Endometrium (tissue), 2 donors: ENCODE measurements around the gene GID8.

ENCODE experiments used
- FAIRE-seq: peaks from 2 replicates; lab custom pipeline; 2012; peaks lifted over from hg19 to GRCh38; lab: Jason Lieb, UNC
- donor health status: control.
- donor health status: control.

Gene GID8

DNA sequence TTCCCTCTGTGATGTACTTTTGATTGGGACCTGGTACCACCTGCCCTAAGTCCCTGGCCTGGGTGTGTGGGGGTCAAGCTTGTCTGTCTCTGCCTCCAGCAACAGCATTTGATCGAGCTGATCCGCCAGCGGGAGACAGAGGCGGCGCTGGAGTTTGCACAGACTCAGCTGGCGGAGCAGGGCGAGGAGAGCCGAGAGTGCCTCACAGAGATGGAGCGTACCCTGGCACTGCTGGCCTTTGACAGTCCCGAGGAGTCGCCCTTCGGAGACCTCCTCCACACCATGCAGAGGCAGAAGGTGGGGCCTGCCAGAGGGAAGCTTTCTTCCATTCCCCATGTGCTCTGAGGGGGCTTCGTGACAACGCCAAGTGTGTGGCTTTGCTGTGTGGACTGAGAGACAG is 5.4 kb downstream of the GID8 start:
- no peak for FAIRE-seq

DNA sequence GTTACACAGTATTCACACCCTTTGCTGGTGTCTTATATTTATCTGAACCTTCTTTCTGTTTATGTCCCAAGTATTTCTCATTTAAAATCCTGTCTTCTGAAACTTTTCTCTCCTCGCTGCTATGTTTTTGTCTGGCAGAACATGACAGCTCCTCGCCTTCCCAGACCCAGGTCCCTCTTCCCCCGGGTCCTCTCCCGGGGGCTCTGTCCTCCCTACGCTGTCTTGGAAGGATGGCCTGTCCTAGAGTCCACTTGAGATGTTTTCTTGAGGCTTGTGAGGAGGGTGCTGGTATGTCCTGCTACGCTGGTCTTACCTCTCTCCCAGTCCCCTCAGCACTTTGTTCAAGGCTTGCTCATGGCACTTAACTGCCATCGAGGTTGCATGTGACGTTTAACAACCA is 6.2 kb downstream of the GID8 start:
- no peak for FAIRE-seq

DNA sequence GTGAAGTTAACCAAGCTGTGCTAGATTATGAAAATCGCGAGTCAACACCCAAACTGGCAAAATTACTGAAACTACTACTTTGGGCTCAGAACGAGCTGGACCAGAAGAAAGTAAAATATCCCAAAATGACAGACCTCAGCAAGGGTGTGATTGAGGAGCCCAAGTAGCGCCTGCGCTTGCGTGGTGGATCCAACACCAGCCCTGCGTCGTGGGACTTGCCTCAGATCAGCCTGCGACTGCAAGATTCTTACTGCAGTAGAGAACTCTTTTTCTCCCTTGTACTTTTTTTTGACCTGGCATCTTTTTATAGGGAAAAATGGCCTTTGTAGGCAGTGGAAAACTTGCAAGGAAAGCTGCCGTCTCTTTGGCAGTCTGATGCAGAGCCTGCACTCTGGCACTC is 6.8 kb downstream of the GID8 start:
- no peak for FAIRE-seq

DNA sequence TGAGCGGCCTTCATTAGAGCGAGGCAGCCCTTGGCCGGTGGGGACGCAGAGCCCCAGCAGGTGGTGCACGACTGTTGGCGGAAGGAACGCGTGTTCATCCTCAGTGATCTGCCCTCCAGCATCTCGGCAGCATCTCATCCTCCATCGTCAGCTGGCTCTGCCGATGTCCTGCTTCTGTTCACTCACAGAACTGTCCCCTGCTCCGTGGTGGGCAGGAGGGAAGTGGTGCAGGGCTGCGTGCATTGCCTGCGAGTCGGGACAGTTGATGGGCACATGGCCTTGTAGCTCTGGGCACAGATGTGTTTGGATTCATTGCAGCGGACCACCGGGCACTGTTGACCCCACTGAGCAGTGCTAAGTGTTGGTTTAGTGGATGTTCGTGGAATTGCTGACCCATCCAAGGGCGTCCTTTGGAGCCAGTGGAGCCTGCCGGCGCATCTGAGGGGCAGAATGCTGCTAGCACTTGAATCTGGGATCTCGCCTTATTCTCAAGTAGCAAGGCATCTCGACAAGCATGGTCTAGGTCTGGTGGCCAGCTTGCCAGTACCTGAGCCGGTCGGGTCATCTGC is 7.9 kb downstream of the GID8 start:
- FAIRE-seq: no peak

DNA sequence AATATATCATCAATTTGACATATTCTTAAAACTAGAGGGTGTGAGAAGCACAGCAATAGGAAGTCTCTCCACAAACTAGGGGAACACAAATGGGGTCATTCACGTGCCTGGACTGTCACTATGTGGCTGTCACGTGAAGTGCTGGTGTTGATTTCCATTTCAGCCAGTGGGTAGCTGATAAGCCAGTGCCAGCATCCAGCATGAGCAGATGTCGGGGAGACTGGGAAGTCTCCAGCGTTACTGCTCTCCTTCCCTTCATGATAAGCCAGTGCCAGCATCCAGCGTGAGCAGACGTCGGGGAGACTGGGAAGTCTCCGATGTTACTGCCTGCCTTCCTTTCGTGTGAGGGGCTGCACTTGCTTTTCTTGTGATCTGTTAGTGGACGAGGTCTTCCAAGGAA is 9.0 kb downstream of the GID8 start:
- FAIRE-seq: no peak

DNA sequence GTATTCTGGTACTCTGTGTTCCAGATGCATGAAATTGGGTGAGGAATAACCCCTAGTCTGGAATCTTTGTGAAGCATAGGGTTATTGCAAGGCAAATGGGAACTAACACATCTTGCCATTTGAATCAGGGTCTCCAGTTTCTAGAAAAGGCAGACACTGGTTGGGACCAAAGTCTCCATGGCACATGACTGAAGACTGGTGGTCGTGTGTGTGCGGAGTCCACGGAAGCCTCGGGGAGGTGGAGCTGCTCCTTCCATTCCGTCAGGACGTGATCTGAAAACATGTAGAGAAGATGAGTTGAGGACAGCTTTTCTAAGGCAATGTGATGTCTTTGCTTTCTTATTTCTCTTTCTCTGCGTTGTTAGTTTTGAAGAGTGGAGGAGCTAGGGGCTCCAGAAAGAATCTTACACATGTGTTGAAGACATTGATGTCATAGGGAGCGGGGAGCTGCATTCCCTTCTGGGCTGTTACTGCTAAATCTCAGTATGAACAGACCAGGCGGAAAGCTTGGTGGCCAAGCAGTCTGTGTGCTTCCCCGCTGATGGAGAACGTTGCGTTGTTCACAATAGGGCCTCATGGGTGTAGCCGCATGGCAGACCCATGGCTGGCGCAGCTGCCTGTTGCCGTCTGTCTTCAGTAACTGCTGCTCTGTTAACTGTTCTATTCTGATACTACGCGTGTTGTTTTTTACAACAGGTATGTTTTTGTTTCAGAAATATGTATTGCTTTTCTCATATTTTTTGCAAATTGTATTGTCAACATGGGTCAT is 9.8 kb downstream of the GID8 start:
- FAIRE-seq: no peak

DNA sequence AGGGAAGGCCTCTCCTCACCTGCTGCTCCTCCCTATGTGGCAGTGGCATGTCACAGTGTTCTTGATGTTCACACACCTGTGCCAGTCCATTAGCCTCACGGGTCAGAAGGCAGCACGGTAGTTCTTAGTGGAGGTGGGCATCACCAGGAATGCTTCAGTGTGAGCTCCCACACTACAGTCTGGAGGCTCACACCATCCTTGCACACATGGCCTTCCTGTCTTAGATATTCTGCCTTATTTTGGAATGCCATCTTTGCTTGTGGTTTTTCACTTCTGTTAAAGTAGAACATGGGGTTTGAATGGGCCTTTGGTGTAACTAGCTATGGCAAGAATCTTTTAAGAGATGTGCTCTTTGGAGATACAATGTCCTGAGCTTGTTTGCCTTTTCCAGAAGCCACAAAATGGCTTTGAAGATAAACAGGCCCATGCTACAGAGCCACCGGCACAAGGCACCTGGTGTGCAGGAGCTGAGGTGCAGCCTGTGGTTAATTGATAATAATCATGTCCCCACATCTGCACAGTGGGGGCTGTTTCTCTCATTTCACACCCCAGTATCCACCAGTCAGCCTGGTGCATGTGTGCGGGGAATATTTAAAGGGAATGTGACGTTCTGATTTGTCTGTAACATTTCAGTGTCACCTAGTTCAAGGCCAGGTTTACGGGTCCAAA is 11.3 kb downstream of the GID8 start:
- FAIRE-seq: no peak

DNA sequence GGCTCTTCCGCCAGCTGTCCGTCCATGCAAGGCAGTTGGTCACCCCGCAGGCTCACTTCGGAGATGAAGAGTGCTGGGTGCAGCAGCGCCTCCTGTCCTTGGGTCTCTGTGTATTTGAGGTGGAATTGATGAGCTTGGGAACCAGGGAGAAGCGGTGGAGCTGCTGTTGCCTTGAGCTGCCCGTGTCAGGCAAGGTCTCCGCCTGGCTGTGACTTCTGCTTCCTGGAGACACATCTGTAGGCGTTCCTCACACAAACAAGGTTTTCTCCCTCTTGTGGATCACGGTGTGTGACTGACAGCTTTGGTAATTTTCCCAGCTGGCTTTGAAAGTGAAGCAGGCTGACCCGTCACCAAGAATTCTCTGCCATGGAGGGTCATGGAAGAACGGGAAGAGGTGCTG is 12.0 kb downstream of the GID8 start:
- no peak for FAIRE-seq

DNA sequence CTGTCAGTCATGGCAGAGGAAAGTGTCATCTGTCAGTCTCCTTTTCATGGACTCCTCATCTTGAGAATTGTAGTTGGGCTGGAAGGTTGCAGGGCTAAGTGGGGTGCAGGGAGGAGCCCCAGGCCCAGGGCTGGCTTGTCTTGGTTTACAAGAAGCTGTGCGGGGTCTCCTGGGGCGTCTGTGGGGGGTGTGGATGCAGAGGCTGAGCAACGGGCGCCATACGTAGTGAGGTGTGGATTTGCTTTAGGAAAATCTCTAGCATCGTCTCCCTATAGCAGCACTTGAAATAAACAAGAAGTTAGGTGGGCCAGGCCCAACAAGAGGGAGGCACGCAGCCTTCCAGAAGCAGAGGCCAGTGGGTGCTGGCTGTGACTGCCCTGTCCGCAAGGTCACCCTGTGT is 12.8 kb downstream of the GID8 start:
- FAIRE-seq: no peak

DNA sequence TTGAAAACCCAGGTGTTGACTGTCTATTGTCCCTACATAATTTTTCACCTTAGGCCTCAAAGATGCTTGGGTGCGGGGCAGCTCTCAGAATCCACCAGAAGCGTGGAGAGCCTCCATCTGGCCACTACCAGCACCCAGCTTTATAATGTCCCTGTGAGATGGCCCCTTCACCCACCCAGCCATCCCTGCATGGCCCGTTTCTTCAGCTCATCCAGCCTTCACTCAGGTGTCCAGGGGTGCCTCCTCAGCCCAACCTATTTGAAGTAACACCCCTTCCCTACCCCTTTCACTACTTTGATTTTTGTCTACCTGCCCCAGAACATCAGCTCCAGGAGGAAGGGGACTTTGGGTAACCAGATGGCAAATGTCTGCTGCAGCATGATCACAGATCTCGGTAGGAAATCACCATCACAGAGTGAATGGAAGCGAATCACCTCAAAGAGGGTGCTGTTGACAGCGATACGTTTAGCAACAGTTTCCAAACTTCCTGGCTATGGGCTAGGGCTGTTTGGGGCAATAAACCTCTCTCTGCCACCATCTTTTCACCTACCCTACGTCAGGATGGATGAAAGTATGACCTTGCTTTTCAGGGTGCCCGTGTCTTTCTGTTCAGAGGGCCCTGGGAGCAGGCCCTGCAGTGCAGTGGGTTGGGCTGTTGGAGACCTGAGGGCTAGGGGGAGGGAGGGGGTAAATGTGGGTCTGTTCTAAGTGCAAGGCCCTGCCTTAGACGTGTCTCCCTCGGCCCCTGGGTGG is 13.4 kb downstream of the GID8 start:
- FAIRE-seq: no peak

DNA sequence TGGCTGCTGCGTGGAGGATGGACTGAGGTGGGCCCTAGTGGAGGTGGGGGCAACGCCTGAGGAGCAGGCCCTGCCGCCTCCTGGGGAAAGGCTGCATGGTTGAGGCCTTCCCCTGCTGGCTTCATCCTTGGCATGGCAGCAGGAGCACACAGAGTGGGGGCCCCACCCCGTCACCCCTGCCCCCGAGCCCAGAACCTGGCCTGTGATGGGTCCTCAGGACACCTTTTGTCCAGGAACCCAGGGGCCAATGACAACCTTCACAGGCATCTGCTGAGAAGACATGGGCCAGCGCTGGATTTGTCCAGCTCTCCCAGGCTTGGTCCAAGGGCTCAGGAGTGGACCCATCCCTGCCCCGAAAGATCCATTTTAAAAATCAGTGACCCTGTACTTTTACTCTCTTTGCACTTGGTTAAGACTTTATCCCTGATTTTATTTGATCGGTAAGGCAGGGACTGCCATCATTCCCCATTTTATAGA is 14.0 kb downstream of the GID8 start:
- no peak for FAIRE-seq

DNA sequence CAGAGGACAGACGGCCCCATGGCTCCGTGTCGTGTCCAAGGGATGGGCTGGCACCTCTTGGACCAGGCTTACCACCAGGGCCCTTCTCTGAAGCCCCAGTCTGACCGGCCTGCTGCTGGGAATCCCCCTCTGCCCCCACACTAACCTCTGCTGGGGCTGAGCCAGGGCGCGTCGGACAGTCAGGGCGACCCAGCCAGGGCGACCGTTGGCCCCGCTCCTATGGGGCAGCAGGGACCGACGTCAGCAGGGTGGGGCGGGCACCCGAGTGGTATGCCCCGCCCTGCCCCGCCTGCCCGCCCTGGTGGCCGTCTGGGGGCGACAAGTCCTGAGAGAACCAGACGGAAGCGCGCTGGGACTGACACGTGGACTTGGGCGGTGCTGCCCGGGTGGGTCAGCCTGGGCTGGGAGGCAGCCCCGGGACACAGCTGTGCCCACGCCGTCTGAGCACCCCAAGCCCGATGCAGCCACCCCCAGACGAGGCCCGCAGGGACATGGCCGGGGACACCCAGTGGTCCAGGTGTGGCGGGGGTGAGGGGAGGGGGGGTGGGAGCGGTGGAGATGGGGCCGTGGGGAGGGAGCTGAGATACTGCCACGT is 14.5 kb downstream of the GID8 start, which contains the start of gene SLC17A9:
Gene SLC17A9, plus strand, starts transcription at position 337 of the 595 bp plus-strand sequence. Its CDS starts 122 bp downstream, at position 459.
- FAIRE-seq: no peak

DNA sequence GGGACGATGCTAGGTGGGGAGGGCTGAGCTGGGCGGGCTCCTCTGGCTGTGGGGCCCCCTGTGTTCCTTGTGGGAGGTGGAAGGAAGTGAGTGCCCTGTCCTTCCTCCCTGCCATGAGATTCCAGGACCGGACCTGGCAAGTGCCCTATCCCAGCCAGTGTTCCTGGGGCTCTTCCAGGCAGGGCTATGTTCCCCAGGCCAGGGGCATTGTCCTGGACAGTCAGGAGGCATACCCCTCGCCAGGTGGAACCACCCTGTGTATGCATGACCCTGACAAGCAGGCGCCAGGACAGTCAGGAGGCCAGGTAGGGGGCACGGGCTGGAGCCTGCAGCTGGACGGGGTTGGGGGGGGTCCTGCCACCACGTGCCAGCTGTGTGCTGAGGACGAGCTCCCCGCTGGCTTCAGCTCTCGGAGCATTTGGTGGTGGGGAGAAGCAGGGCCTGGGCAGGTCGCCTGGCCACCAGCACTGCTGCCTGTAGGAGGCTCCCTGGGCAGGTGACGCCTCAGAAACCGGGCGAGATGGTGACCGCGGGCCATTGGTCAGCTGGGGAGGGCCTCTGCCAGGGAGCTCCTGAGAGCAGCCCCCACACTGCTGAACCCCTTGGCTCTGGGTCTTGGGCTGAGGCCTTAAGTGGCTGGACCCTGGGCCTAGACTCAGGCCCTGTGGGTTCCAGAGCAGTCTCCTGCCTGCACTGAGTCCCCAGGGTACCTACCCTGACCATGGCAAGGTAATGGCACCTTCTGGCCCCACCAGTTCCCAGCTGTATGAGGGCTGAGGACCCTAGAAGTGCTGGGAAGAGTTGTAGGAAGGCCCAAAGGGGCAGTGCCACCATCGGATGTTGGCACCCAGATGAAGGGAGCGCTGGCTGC is 15.3 kb downstream of the GID8 start:
- no peak for FAIRE-seq

DNA sequence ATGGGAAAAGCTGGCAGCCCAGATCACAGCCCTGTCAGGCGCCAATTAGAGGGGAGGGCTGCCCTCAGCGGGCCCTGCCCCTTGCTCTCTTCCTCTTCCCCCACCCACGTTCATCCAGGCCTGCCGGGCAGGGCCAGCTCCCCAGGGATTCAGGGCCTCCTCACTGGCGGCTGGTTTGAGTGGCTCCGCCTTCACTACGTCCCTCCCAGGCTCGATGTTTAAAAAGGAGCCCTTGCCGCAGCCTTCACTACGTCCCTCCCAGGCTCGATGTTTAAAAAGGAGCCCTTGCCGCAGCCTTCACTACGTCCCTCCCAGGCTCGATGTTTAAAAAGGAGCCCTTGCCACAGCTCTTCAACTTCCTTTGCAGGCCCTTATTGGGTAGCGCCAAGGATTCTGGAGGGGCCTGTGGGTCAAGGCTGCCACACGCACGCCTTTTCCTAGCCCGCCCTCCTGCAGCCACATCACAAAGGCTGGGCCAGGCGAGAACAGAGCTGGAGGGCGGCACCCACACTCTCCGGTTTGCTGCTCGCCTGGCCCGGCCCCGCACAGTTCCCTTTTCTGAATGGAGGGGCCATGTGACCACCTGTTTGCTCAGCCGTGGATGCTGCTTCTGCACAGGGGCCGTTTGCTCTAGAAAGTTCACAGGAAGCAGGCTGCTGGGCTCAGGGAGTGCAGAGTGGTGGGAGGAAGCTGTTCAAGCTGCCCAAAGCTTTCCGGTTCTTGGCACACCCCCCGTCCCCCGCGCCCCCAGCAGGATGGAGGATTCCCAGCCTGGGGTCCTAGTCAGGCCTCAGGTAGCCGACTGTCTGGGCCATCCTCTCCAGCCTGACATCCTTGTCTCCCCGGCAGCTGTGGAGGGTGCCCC is 16.1 kb downstream of the GID8 start:
- no peak for FAIRE-seq

DNA sequence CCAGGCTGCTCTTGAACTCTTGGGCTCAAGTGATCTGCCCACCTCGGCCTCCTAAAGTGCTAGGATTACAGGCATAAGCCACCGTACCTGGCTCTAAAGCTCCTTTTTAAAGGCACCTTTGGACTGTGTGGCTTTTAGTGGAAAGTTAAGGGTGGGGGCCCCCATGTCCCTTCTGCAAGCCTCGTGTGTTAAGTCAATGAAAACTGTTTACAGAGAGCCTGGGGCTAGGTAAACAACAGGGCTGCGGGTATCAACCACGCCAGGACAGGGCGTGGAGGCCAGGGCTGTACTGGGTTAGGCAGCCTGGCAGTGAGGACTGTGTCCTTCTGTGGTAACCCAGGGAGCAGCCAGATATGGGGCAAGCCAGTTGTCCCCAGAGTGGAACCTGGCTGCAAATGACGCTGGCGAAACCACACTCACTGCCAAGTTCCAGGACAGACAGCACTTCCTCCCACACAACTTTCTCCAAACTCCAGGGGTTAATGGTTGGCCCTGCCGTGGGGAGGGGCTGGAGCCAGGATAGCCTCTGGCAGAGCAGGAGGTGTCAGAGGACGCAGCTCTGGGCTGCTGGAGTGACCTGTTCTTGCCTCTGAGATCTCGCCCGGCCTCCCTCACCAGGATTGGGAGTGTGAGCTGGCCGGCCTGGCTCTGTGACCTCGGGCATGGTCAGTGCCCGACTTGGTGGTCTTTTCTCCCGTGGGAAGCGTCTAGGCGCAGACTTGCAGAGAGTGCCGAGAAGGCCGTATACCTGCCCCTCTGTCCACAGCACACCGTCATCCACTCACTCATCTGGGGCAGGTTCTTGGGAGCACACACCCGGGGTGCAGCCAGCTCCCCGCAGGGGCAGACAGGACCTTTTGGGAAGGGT is 17.8 kb downstream of the GID8 start:
- no peak for FAIRE-seq

DNA sequence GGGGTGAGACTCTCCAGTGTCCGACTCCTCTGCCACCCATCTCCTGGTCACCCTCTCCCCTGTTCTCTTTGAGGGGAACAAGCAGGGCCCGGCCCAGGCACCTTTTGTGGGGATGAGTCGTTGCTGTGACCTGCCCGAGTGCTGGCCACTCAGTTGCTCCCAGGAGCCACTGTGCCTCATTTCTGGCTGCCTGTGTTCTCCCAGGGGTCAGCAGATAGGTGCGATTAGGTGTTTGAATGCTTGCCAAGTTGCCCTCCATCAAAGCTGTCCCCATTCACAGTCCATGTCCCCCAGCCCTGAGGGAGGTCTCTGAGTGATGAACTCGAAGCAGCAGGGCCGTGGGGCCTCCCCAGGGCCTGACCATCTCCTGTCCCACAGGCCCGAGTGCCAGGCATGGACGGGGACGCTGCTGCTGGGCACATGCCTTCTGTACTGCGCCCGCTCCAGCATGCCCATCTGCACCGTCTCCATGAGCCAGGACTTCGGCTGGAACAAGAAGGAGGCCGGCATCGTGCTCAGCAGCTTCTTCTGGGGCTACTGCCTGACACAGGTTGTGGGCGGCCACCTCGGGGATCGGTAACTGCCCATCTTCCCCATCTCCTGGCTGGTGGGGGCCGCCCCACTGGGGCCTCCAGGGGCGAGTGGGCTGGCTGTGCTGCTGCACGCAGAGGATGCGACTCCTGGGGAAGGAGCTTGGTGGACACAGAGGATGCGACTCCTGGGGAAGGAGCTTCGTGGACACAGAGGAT is 18.6 kb downstream of the GID8 start:
- FAIRE-seq: no peak

DNA sequence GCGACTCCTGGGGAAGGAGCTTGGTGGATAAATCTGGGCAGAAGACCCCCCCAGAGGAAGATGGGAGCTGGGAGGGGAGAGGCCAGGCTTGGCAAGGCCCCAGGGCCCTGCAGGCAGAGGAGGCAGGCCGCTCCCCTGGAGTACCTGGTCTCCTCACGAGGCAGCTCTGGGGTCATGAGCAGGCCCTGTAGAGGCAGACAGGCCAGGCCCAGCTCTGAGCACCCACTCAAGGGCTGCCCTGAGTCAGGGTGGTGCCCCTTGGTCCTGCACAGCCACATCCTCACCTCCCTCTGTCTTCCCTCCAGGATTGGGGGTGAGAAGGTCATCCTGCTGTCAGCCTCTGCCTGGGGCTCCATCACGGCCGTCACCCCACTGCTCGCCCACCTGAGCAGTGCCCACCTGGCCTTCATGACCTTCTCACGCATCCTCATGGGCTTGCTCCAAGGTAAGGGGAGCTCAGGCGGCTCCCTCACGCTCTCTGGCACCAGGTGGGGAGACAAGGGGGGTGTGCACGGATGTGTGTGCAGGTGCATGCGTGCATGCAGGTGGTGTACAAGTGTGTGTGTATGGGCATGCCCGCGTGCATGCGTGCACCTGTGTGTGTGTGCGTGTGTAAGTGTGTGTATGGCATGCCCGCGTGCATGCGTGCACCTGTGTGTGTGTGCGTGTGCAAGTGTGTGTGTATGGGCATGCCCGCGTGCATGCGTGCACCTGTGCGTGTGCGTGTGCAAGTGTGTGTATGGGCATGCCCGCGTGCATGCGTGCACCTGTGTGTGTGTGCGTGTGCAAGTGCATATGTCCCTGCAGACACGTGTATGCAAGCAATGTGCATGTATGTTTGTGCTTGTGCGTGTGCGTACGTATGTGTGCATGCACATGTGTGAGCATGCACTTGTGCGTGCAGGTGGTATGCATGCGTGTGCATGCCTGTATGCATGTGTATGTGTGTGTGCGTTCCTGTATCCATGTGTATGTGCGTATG is 19.5 kb downstream of the GID8 start:
- no peak for FAIRE-seq
